ENCODE results near the gene TM2D1.
"Not testable (repeated sequence)": the region's sequence is repeated elsewhere in the genome, so short reads cannot be mapped to it uniquely, and the experiment has no call there.

Gene TM2D1

DNA sequence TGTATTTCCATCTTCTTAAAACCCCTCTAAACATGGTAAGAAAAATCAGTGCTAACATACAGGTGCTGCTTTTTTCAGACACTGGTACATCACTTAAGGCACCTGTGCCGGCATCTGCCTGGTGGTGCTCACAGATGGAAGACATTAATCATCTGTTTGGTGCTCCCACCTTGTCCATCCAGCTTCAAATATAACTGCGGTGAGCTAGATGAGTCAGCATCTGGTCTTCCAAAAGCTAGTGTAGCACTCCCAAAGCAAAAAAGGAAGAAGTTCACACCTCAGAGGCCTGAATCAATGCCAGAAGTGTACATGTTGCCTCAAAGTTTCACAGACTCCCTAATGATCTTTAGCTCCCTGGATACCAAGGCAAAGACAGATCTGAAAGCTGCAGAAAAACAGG is 44.4 kb downstream of the TM2D1 start:
- H3K27me3 ChIP-seq (ENCODE audit: control insufficient read depth in 1 of 2, insufficient read depth in 2 of 2, low read length in 2 of 2), result no peaks in the 10 kb centered on the region
- no peak overlapping the region for H3K27ac ChIP-seq (ENCODE audit: low read depth, low read length)
- peaks cover 0 to 4% of the 10 kb centered on the region in 2 donors for H3K4me1 ChIP-seq (ENCODE audit: control insufficient read depth in 1 of 2, insufficient read depth in 2 of 2, low read length in 2 of 2)
- no peaks in the 10 kb centered on the region for H3K9me3 ChIP-seq (ENCODE audit: control insufficient read depth in 1 of 2, low read length in 2 of 2)
- H3K9ac ChIP-seq (ENCODE audit: low read depth in 1 of 2, low read length in 2 of 2), result no peak overlapping the region
- peaks cover 0 to 17% of the 10 kb centered on the region in 2 donors for H3K36me3 ChIP-seq (ENCODE audit: control insufficient read depth in 1 of 2, insufficient read depth in 2 of 2, low read length in 2 of 2)
- H3K4me3 ChIP-seq (ENCODE audit: low read depth in 1 of 2, low read length in 2 of 2), result no peak overlapping the region

DNA sequence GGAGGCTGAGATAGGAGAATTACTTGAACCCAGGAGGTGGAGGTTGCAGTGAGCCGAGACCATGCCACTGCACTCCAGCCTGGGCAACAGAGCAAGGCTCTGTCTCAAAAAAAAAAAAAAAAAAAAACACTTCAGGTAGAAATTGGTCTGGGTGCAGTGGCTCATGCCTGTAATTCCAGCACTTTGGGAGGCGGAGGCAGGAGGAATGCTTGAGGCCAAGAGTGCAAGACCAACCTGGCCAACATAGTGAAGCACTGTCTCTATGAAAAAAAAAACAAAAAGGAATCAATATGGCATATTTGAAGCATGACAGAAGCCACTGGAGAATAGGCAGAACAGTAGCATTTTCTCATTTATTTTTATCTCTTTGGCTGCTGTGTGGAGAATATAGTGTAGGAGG is 48.1 kb downstream of the TM2D1 start:
- H3K9me3 ChIP-seq (ENCODE audit: control insufficient read depth in 1 of 2, low read length in 2 of 2); H3K27me3 ChIP-seq (ENCODE audit: control insufficient read depth in 1 of 2, insufficient read depth in 2 of 2, low read length in 2 of 2); H3K4me3 ChIP-seq (ENCODE audit: low read depth in 1 of 2, low read length in 2 of 2); H3K4me1 ChIP-seq (ENCODE audit: control insufficient read depth in 1 of 2, insufficient read depth in 2 of 2, low read length in 2 of 2); H3K9ac ChIP-seq (ENCODE audit: low read depth in 1 of 2, low read length in 2 of 2); H3K27ac ChIP-seq (ENCODE audit: low read depth, low read length): not testable (repeated sequence)
- H3K36me3 ChIP-seq (ENCODE audit: control insufficient read depth in 1 of 2, insufficient read depth in 2 of 2, low read length in 2 of 2), result peaks cover 0 to 12% of the 10 kb centered on the region in 2 donors

DNA sequence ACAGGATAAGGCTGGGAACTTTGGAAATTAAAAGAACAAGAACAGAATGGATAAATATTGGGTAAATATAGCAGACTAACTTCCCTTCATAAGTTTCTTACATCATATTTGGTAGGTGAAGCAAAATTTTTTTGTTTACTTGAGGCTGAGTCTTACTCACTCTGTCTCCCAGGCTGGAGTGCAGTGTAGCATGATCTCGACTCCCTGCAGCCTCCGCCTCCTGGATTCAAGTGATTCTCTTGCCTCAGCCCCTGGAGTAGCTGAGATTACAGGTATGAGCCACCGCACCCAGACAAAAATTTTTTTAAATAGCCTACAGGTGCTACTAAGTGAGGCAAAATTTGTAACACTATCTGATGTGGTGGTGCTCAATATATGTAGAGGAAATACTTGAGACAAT is 50.7 kb downstream of the TM2D1 start:
- H3K4me1 ChIP-seq (ENCODE audit: control insufficient read depth in 1 of 2, insufficient read depth in 2 of 2, low read length in 2 of 2), result no peaks in the 10 kb centered on the region
- H3K27ac ChIP-seq (ENCODE audit: low read depth, low read length), result no peak overlapping the region
- no peak overlapping the region for H3K4me3 ChIP-seq (ENCODE audit: low read depth in 1 of 2, low read length in 2 of 2)
- H3K36me3 ChIP-seq (ENCODE audit: control insufficient read depth in 1 of 2, insufficient read depth in 2 of 2, low read length in 2 of 2), result no peaks in the 10 kb centered on the region
- H3K9me3 ChIP-seq (ENCODE audit: control insufficient read depth in 1 of 2, low read length in 2 of 2), result no peaks in the 10 kb centered on the region
- no peaks in the 10 kb centered on the region for H3K27me3 ChIP-seq (ENCODE audit: control insufficient read depth in 1 of 2, insufficient read depth in 2 of 2, low read length in 2 of 2)
- H3K9ac ChIP-seq (ENCODE audit: low read depth in 1 of 2, low read length in 2 of 2), result no peak overlapping the region

DNA sequence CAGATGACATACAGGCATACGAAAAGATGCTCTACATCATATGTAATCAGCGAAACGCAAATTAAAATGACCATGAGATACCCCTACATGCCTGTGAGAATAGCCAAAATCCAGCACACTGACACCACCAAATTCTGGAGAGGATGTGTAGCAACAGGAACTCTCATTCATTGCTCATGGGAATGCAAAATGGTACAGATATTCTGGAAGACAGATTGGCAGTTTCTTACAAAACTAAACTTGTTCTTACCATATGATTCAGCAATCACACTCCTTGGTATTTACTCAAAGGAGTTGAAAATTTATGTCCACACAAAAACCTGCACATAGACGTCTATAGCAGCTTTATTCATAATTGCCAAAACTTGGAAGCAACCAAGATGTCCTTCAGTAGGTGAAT is 52.6 kb downstream of the TM2D1 start:
- Histone ChIP-seq H3K4me3 (ENCODE audit: low read depth in 1 of 2, low read length in 2 of 2) (no peak overlapping the region), H3K9me3 (ENCODE audit: control insufficient read depth in 1 of 2, low read length in 2 of 2) (no peaks in the 10 kb centered on the region), H3K36me3 (ENCODE audit: control insufficient read depth in 1 of 2, insufficient read depth in 2 of 2, low read length in 2 of 2) (no peaks in the 10 kb centered on the region), H3K27ac (ENCODE audit: low read depth, low read length) (no peak overlapping the region), H3K4me1 (ENCODE audit: control insufficient read depth in 1 of 2, insufficient read depth in 2 of 2, low read length in 2 of 2) (no peaks in the 10 kb centered on the region), H3K27me3 (ENCODE audit: control insufficient read depth in 1 of 2, insufficient read depth in 2 of 2, low read length in 2 of 2) (no peaks in the 10 kb centered on the region), H3K9ac (ENCODE audit: low read depth in 1 of 2, low read length in 2 of 2) (no peak overlapping the region)

DNA sequence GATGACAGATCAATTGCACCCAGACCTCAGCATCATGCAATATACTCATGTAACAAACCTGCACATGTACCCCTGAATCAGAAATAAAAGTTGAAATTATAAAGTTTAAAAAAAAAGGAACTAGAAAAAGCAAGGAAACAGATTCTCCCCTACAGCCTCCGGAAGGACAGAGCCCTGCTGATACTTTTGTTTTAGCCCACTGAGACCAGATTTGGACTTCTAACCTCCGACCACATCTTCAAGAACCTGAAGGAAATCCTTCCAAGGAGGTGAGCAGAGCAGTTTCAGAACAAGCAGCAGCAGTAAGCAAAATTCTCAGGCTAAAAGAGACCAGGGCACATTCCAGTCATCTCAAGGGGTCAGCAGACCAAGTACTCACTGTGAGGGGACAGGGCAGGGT is 54.5 kb downstream of the TM2D1 start:
- H3K9ac ChIP-seq (ENCODE audit: low read depth in 1 of 2, low read length in 2 of 2), result no peak overlapping the region
- H3K4me3 ChIP-seq (ENCODE audit: low read depth in 1 of 2, low read length in 2 of 2), result no peak overlapping the region
- no peaks in the 10 kb centered on the region for H3K9me3 ChIP-seq (ENCODE audit: control insufficient read depth in 1 of 2, low read length in 2 of 2)
- no peak overlapping the region for H3K27ac ChIP-seq (ENCODE audit: low read depth, low read length)
- no peaks in the 10 kb centered on the region for H3K27me3 ChIP-seq (ENCODE audit: control insufficient read depth in 1 of 2, insufficient read depth in 2 of 2, low read length in 2 of 2)
- no peaks in the 10 kb centered on the region for H3K4me1 ChIP-seq (ENCODE audit: control insufficient read depth in 1 of 2, insufficient read depth in 2 of 2, low read length in 2 of 2)
- H3K36me3 ChIP-seq (ENCODE audit: control insufficient read depth in 1 of 2, insufficient read depth in 2 of 2, low read length in 2 of 2), result no peaks in the 10 kb centered on the region

DNA sequence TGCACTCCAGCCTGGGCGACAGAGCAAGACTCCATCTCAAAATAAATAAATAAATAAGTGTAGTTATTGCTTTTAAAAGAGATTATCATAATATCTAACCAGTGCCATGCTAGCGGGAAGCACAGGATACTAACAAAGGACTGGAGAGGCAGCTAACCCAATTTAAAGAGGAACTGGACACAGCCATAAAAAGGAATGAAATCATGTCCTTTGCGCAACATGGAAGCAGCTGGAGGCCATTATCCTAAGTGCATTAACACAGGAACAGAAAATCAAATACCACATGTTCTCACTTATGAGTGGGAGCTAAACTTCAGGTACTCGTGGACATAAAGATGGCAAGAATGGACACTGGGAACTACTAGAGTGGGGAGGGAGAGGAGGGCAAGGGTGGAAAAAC is 54.9 kb downstream of the TM2D1 start:
- Histone ChIP-seq H3K9ac (ENCODE audit: low read depth in 1 of 2, low read length in 2 of 2) (no peak overlapping the region), H3K27me3 (ENCODE audit: control insufficient read depth in 1 of 2, insufficient read depth in 2 of 2, low read length in 2 of 2) (no peaks in the 10 kb centered on the region), H3K27ac (ENCODE audit: low read depth, low read length) (no peak overlapping the region), H3K36me3 (ENCODE audit: control insufficient read depth in 1 of 2, insufficient read depth in 2 of 2, low read length in 2 of 2) (no peaks in the 10 kb centered on the region), H3K9me3 (ENCODE audit: control insufficient read depth in 1 of 2, low read length in 2 of 2) (no peaks in the 10 kb centered on the region), H3K4me3 (ENCODE audit: low read depth in 1 of 2, low read length in 2 of 2) (no peak overlapping the region), H3K4me1 (ENCODE audit: control insufficient read depth in 1 of 2, insufficient read depth in 2 of 2, low read length in 2 of 2) (no peaks in the 10 kb centered on the region)

DNA sequence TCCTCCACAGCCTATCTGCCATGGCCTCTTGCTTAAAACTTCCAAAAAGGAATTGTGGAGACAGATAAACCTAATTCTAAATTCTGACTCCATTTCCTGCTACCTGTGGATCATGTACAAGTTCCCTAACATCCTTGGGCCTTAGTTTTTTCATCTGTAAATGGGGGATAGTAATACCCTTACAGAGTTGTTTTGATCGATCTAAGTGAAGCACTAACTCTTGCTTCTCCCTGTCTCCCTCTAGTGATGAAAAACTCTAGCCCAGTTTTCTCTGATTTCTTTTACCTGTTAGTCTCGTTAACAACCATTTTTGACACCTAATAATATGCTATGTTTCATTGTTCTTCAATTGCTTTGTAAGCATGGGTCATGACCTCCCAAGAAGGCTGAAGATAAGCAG is 65.9 kb downstream of the TM2D1 start:
- Histone ChIP-seq H3K9me3 (ENCODE audit: control insufficient read depth in 1 of 2, low read length in 2 of 2) (no peaks in the 10 kb centered on the region), H3K9ac (ENCODE audit: low read depth in 1 of 2, low read length in 2 of 2) (no peak overlapping the region), H3K4me3 (ENCODE audit: low read depth in 1 of 2, low read length in 2 of 2) (no peak overlapping the region), H3K4me1 (ENCODE audit: control insufficient read depth in 1 of 2, insufficient read depth in 2 of 2, low read length in 2 of 2) (no peaks in the 10 kb centered on the region), H3K27ac (ENCODE audit: low read depth, low read length) (no peak overlapping the region), H3K36me3 (ENCODE audit: control insufficient read depth in 1 of 2, insufficient read depth in 2 of 2, low read length in 2 of 2) (no peaks in the 10 kb centered on the region), H3K27me3 (ENCODE audit: control insufficient read depth in 1 of 2, insufficient read depth in 2 of 2, low read length in 2 of 2) (no peaks in the 10 kb centered on the region)

DNA sequence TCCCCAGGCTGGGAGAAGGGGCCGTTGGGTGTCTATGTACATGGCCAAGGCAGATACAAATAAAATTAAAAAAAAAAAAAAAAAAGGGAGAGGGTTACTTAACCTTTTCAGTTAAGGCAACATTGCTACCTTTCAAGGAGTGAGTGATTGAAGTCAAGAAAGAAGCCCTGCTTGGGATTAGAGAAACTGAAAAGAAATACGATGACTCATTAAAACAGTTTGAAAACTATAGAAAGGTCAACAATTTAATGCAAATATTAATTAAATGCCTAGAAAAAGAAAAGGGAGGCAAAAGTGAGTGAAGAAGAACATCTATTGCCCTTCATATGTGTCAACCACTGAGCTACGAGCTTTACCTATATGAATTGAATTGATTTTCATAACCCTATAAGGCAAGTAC is 69.5 kb downstream of the TM2D1 start:
- Histone ChIP-seq H3K36me3 (ENCODE audit: control insufficient read depth in 1 of 2, insufficient read depth in 2 of 2, low read length in 2 of 2) (no peaks in the 10 kb centered on the region), H3K4me3 (ENCODE audit: low read depth in 1 of 2, low read length in 2 of 2) (no peak overlapping the region), H3K9me3 (ENCODE audit: control insufficient read depth in 1 of 2, low read length in 2 of 2) (no peaks in the 10 kb centered on the region), H3K9ac (ENCODE audit: low read depth in 1 of 2, low read length in 2 of 2) (no peak overlapping the region), H3K4me1 (ENCODE audit: control insufficient read depth in 1 of 2, insufficient read depth in 2 of 2, low read length in 2 of 2) (no peaks in the 10 kb centered on the region), H3K27ac (ENCODE audit: low read depth, low read length) (no peak overlapping the region), H3K27me3 (ENCODE audit: control insufficient read depth in 1 of 2, insufficient read depth in 2 of 2, low read length in 2 of 2) (no peaks in the 10 kb centered on the region)

DNA sequence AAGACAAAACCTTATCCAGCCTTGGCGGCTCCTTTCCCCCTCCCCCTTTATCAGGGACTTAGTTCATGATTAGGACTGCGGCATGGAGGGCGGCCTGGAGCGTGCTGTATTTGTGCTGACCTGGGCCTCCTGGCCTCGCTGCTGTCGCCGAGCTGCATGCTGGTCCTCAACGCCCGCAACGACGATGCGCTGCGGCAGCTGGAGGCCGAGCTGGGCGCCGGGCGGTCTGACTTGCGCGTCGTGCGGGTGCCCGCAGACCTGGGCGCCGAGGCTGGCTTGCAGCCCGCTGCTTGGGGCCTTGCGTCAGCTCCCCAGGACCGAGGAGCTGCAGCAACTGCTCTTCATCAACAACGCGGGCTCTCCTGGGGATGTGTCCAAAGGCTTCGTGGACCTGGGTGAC is 70.9 kb downstream of the TM2D1 start:
- Histone ChIP-seq H3K4me3 (ENCODE audit: low read depth in 1 of 2, low read length in 2 of 2) (no peak overlapping the region), H3K36me3 (ENCODE audit: control insufficient read depth in 1 of 2, insufficient read depth in 2 of 2, low read length in 2 of 2) (no peaks in the 10 kb centered on the region), H3K27me3 (ENCODE audit: control insufficient read depth in 1 of 2, insufficient read depth in 2 of 2, low read length in 2 of 2) (no peaks in the 10 kb centered on the region), H3K4me1 (ENCODE audit: control insufficient read depth in 1 of 2, insufficient read depth in 2 of 2, low read length in 2 of 2) (no peaks in the 10 kb centered on the region), H3K27ac (ENCODE audit: low read depth, low read length) (no peak overlapping the region), H3K9ac (ENCODE audit: low read depth in 1 of 2, low read length in 2 of 2) (no peak overlapping the region), H3K9me3 (ENCODE audit: control insufficient read depth in 1 of 2, low read length in 2 of 2) (no peaks in the 10 kb centered on the region)

DNA sequence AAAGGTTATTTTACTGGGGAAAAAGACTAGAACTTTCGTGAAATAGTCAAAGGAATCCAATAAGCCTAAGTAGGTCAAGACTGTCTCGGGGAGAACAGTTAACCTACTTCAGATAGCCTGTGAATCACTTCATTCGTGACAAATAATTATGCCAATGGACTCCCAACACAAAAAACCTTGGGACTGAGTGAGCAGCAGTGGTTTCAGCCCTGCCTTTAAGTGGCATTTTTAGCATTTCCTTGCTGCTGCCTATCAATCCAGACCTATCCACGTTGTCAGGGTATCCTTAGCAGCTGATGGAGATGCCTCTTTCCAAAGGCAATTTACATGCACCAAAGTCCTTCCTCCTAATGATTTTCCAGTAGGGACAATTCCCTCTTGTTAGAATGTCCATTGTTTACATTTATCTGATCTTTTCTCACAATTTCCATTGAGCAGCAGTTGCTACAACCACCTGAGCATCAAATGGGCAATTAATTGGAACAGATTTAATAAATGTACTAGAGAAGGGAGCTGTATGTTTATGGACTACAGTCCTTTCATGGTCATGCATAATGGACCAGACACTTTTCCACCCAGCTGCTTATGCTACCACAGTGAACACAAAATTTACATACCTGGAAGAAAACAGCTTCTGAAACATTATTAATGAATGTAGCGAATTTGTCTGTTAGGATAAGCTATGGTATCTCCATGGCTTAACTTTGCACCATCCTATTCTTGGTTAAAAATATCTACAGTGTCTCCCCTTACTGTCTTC is 75.8 kb downstream of the TM2D1 start:
- no peak overlapping the region for H3K4me3 ChIP-seq (ENCODE audit: low read depth in 1 of 2, low read length in 2 of 2)
- no peaks in the 10 kb centered on the region for H3K4me1 ChIP-seq (ENCODE audit: control insufficient read depth in 1 of 2, insufficient read depth in 2 of 2, low read length in 2 of 2)
- no peak overlapping the region for H3K27ac ChIP-seq (ENCODE audit: low read depth, low read length)
- no peaks in the 10 kb centered on the region for H3K9me3 ChIP-seq (ENCODE audit: control insufficient read depth in 1 of 2, low read length in 2 of 2)
- H3K36me3 ChIP-seq (ENCODE audit: control insufficient read depth in 1 of 2, insufficient read depth in 2 of 2, low read length in 2 of 2), result no peaks in the 10 kb centered on the region
- H3K9ac ChIP-seq (ENCODE audit: low read depth in 1 of 2, low read length in 2 of 2), result no peak overlapping the region
- H3K27me3 ChIP-seq (ENCODE audit: control insufficient read depth in 1 of 2, insufficient read depth in 2 of 2, low read length in 2 of 2), result no peaks in the 10 kb centered on the region

DNA sequence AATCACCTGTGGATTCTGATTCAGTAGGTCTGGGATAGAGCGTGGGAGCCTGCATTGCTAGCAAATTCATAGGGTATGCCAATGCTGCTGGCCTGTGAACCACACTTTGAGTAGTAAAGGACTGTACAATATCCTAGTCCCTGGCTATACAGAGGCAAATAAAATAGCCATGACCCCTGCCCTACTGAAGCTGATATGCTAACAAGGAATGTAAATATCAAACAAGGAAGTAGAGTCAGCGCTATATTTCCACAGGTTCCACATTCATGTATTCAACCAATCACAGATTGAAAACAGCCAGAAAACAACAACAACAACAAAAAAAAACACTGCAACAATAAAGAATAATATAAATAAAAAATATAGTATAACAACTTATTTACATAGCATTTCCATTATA is 77.8 kb downstream of the TM2D1 start:
- H3K4me1 ChIP-seq (ENCODE audit: control insufficient read depth in 1 of 2, insufficient read depth in 2 of 2, low read length in 2 of 2), result no peaks in the 10 kb centered on the region

More for the DNA sequence above, 77.8 kb downstream of the TM2D1 start:
- Histone ChIP-seq H3K9me3 (ENCODE audit: control insufficient read depth in 1 of 2, low read length in 2 of 2) (no peaks in the 10 kb centered on the region), H3K4me3 (ENCODE audit: low read depth in 1 of 2, low read length in 2 of 2) (no peak overlapping the region), H3K27me3 (ENCODE audit: control insufficient read depth in 1 of 2, insufficient read depth in 2 of 2, low read length in 2 of 2) (no peaks in the 10 kb centered on the region), H3K9ac (ENCODE audit: low read depth in 1 of 2, low read length in 2 of 2) (no peak overlapping the region), H3K27ac (ENCODE audit: low read depth, low read length) (no peak overlapping the region), H3K36me3 (ENCODE audit: control insufficient read depth in 1 of 2, insufficient read depth in 2 of 2, low read length in 2 of 2) (no peaks in the 10 kb centered on the region)
